GM23338 (cell line): Measurements from ENCODE around the gene VCL. TPM values are rescaled to one million over a fixed set of nuclear protein-coding genes. Genes with fewer than 3 reads are reported as not detected.

Source experiments
- CREB1 ChIP-seq: fragments of 250-450 bp; sonication (Bioruptor Pico); IDR thresholded peaks from 2 replicates; pipeline ENCODE4 v1.5.0; 2020; ENCODE audit warnings: low read depth, mild to moderate bottlenecking, moderate library complexity
- CTCF ChIP-seq, 2 experiments: fragments of 200-600 bp in 1 of 2; sonication (generic) in 1 of 2; conservative IDR thresholded peaks; 2 replicates each; pipeline versions ENCODE4 v1.5.1 to v1.6.1; 2016 to 2017; ENCODE audit warnings: antibody characterized with exemption in 2 of 2, low read depth in 2 of 2, mild to moderate bottlenecking in 2 of 2, moderate library complexity in 1 of 2
- ETS1 ChIP-seq: IDR thresholded peaks from 2 replicates; pipeline ENCODE4 v1.6.1; 2016; ENCODE audit warnings: antibody characterized with exemption
- EZH2phosphoT487 ChIP-seq: fragments of 200-600 bp; sonication (generic); IDR thresholded peaks from one replicate; pipeline ENCODE4 v1.8.1; 2018; ENCODE audit warnings: antibody characterized with exemption; ENCODE audit not compliant: unreplicated experiment
- JUNB ChIP-seq: IDR thresholded peaks from one replicate; pipeline ENCODE4 v1.6.1; 2016; ENCODE audit warnings: antibody characterized with exemption; ENCODE audit not compliant: unreplicated experiment
- NANOG ChIP-seq: IDR thresholded peaks from 2 replicates; pipeline ENCODE4 v1.6.1; 2016; ENCODE audit warnings: antibody characterized with exemption, borderline replicate concordance
- POLR2AphosphoS5 ChIP-seq: IDR thresholded peaks from 2 replicates; pipeline ENCODE4 v1.6.1; 2016; ENCODE audit warnings: antibody characterized with exemption, low read depth
- ZNF114 ChIP-seq: fragments of 250-450 bp; sonication (Bioruptor Pico); IDR thresholded peaks from 2 replicates; pipeline ENCODE4 v1.5.0; 2020; ENCODE audit warnings: mild to moderate bottlenecking, moderate library complexity
- ZNF331 ChIP-seq: fragments of 250-450 bp; sonication (Bioruptor Pico); IDR thresholded peaks from 2 replicates; pipeline ENCODE4 v1.5.0; 2020; ENCODE audit warnings: low read depth, mild to moderate bottlenecking, moderate library complexity
- ZNF462 ChIP-seq: fragments of 250-450 bp; sonication (Bioruptor Pico); IDR thresholded peaks from 2 replicates; pipeline ENCODE4 v1.5.0; 2020; ENCODE audit warnings: mild to moderate bottlenecking, moderate library complexity
- polyA plus RNA-seq: library from polyadenylated mRNA; unstranded; fragments of >200 nt; fragmentation: Nextera tagmentation; extraction: Ambion mirVana; gene quantifications from 2 replicates; pipeline ENCODE4 v1.2.1, GENCODE V29; 2016
- total RNA-seq: library from RNA; depleted of rRNA; stranded (reverse); fragments of >200 nt; shearing (Covaris generic); gene quantifications from 2 replicates; pipeline ENCODE4 v1.2.3, GENCODE V29; 2014

Gene VCL
- total and polyA plus RNA-seq, 2 experiments from 2014 or later: 60.7 to 254 TPM

GRCh38 chr10:74164716-74165529 is 167.0 kb downstream of the VCL start (continued):
- no peak for TF ChIP-seq ZNF462
- TF ChIP-seq CTCF (conservative IDR thresholded peaks at IDR 0.05; ENCODE audit: low read depth in 2 of 2): no peak
- TF ChIP-seq POLR2AphosphoS5: no peak
- no peak for TF ChIP-seq JUNB
- TF ChIP-seq ZNF331: no peak
- TF ChIP-seq CREB1 (CRISPR knock-in tag): no peak
- no peak for TF ChIP-seq ETS1
- TF ChIP-seq ZNF114 (CRISPR knock-in tag): no peak
- TF ChIP-seq EZH2phosphoT487: no peak
- TF ChIP-seq NANOG: no peak
